ENCODE results near the gene SPDYC.
A peak's percentile ranks its signal among the peaks of the same experiment; 100 is the strongest.

SPDYC gene

GRCh38 chr11:65170058-65170534 is at the start of gene SPDYC:
SPDYC (plus strand) TSS chr11:65170233; CDS start chr11:65171358, 1,125 bp downstream.
- no peak for DNase-seq

- no peak for DNase-seq
Observed at GRCh38 chr11:65120831-65121230, 49.2 kb upstream of the SPDYC start.

- DNase-seq: peak in 1 of 2 donors; percentile 42
Observed at GRCh38 chr11:65121447-65121864, 48.6 kb upstream of the SPDYC start.

- peak; percentile 99 for DNase-seq
Observed at GRCh38 chr11:65121865-65122696, 48.0 kb upstream of the SPDYC start, which contains the start of the genes FAU and MRPL49. FAU (minus strand) TSS chr11:65122134; CDS start chr11:65121813, 321 bp downstream. MRPL49 (plus strand) TSS chr11:65122321; CDS start chr11:65122347, 26 bp downstream.

- DNase-seq: no peak
Observed at GRCh38 chr11:65124480-65125196, 45.4 kb upstream of the SPDYC start.

GRCh38 chr11:65125197-65126056 is 44.6 kb upstream of the SPDYC start:
- DNase-seq: no peak

- no peak for DNase-seq
Observed at GRCh38 chr11:65126624-65127274, 43.3 kb upstream of the SPDYC start.

GRCh38 chr11:65127473-65128181 is 42.4 kb upstream of the SPDYC start:
- DNase-seq: no peak

- DNase-seq: no peak
Observed at GRCh38 chr11:65128182-65129145, 41.6 kb upstream of the SPDYC start.

- DNase-seq: no peak
Observed at GRCh38 chr11:65129649-65130441, 40.2 kb upstream of the SPDYC start.

GRCh38 chr11:65130631-65131416 is 39.2 kb upstream of the SPDYC start:
- DNase-seq: no peak

GRCh38 chr11:65131417-65131776 is 38.6 kb upstream of the SPDYC start:
- DNase-seq: no peak

- DNase-seq: no peak
Observed at GRCh38 chr11:65131895-65132237, 38.2 kb upstream of the SPDYC start.

- no peak for DNase-seq
Observed at GRCh38 chr11:65132238-65132987, 37.6 kb upstream of the SPDYC start.

- peak; percentile 68 to 79 for DNase-seq
Observed at GRCh38 chr11:65132988-65133700, 36.9 kb upstream of the SPDYC start.

- peak in 1 of 2 donors; percentile 28 for DNase-seq
Observed at GRCh38 chr11:65133724-65134123, 36.3 kb upstream of the SPDYC start.

GRCh38 chr11:65134240-65134951 is 35.6 kb upstream of the SPDYC start, which contains the start of gene SYVN1:
SYVN1 (minus strand) TSS chr11:65134519; CDS start chr11:65133601, 918 bp downstream.
- peak; percentile 92 to 94 for DNase-seq
